Lower lobe of right lung (tissue), 2 donors: ENCODE results near the gene CTSL. TPM values are rescaled to one million over a fixed set of nuclear protein-coding genes. Genes with fewer than 3 reads are reported as not detected.
"Not testable (repeated sequence)": the region's sequence is repeated elsewhere in the genome, so short reads cannot be mapped to it uniquely, and the experiment has no call there.

ENCODE experiments used
- ATAC-seq, 2 donors: fragments of 200-7000 bp; cut with Tn5 transposase; one replicate each; pipeline ENCODE4 v1.9.1; 2020 to 2022; ENCODE audit warnings: mild to moderate bottlenecking in 2 of 2, moderate library complexity in 2 of 2
- DNase-seq: peaks from one replicate; pipeline ENCODE4 v3.0.0-alpha.2; 2020
- H3K27ac ChIP-seq: fragments of 200-600 bp; one replicate; pipeline ENCODE4 v1.8.0; 2022
- H3K27me3 ChIP-seq: fragments of 200-600 bp; one replicate; pipeline ENCODE4 v1.8.0; 2022; ENCODE audit warnings: low read depth
- H3K36me3 ChIP-seq: fragments of 200-600 bp; one replicate; pipeline ENCODE4 v1.8.0; 2022; ENCODE audit warnings: mild to moderate bottlenecking
- H3K4me1 ChIP-seq: fragments of 200-600 bp; one replicate; pipeline ENCODE4 v1.8.0; 2022
- H3K4me3 ChIP-seq: fragments of 200-600 bp; one replicate; pipeline ENCODE4 v1.8.0; 2022; ENCODE audit warnings: mild to moderate bottlenecking
- H3K9me3 ChIP-seq: fragments of 200-600 bp; one replicate; pipeline ENCODE4 v1.8.0; 2022
- intact Hi-C: fragments of 100-400 bp; cut with DNase I; formaldehyde crosslinking; loops from one replicate; pipeline ENCODE4 v1.11.0; 2022
- total RNA-seq: library from RNA; stranded (reverse); fragmentation: NEBNext Ultra II Directional; extraction: Animal tissue kit (Norgen Biotek cat#: 25700); gene quantifications from one replicate; pipeline ENCODE4 v1.2.1, GENCODE V29; 2021
- TF ChIP-seq, protein P1 (sequence below): fragments of 200-600 bp; IDR thresholded peaks from one replicate; pipeline ENCODE4 v1.8.0; 2022; ENCODE audit warnings: antibody characterized with exemption, mild to moderate bottlenecking
- donor health status: DM: no; HTN: yes; CAD: no; lungs with severe emphysema.

Gene CTSL
- total RNA-seq, 1 donor from 2014 or later: 208 TPM

DNA sequence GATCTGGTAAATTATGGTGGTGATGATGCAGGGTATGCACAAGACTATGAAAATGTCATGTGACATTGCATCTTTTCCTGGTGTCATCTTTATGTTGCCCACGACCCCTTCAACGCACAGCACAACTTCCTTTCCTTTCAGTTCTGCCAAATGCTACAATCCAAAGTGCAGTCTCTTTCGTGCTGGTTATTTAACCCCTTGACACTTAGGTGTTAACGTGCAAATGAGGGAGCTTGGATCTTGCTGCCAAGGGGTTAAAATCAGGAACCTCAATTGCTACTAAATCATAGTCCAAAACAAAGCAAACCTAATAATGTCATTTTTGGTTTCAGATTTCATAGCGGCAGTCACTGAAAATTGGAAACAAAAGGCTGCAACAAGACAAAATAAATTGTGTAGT, 16.0 kb downstream of the CTSL start:
- no peak for DNase-seq
- H3K36me3 ChIP-seq: no peaks in the 10 kb centered on the region
- peaks cover 4% of the 10 kb centered on the region for H3K9me3 ChIP-seq
- intact Hi-C loops: no loop called here
- H3K4me1 ChIP-seq: no peaks in the 10 kb centered on the region
- H3K27me3 ChIP-seq: no peaks in the 10 kb centered on the region
- no peak overlapping the region for H3K27ac ChIP-seq
- TF ChIP-seq, protein P1, sequence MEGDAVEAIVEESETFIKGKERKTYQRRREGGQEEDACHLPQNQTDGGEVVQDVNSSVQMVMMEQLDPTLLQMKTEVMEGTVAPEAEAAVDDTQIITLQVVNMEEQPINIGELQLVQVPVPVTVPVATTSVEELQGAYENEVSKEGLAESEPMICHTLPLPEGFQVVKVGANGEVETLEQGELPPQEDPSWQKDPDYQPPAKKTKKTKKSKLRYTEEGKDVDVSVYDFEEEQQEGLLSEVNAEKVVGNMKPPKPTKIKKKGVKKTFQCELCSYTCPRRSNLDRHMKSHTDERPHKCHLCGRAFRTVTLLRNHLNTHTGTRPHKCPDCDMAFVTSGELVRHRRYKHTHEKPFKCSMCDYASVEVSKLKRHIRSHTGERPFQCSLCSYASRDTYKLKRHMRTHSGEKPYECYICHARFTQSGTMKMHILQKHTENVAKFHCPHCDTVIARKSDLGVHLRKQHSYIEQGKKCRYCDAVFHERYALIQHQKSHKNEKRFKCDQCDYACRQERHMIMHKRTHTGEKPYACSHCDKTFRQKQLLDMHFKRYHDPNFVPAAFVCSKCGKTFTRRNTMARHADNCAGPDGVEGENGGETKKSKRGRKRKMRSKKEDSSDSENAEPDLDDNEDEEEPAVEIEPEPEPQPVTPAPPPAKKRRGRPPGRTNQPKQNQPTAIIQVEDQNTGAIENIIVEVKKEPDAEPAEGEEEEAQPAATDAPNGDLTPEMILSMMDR: no peak
- H3K4me3 ChIP-seq: no peak overlapping the region
- ATAC-seq: no peak

DNA sequence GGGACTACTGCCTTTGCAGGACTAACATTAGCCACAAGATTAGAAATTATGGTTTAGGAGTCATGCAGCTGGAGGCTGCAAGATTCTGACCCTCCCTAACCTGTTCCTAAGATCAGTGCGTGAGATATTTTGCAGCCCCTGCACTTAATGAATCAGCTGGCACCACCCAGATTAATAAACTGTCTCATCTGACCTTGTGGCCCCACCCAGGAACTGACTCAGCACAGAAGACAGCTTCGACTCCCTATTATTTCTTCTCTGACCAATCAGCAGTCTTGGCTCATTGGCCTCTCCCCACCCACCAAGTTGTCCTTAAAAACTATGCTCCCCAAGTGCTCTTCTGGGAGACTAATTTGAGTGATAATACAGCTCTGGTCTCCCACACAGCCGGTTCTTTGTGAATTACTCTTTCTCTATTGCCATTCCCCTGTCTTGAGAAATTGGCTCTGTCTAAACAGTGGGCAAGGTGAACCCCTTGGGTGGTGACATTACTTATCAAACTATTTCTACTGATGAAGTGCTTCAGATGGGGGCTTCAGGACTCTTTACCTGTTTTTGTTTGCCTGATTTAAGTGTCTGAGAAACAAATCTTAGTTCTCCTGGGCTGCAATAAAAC, 17.0 kb downstream of the CTSL start:
- no peaks in the 10 kb centered on the region for H3K36me3 ChIP-seq
- intact Hi-C loops: no loop called here
- TF ChIP-seq, protein P1: no peak
- H3K9me3 ChIP-seq: peaks cover 4% of the 10 kb centered on the region
- H3K27ac ChIP-seq: no peak overlapping the region
- no peak for DNase-seq
- H3K4me1 ChIP-seq: no peaks in the 10 kb centered on the region
- no peak for ATAC-seq
- H3K4me3 ChIP-seq: no peak overlapping the region
- no peaks in the 10 kb centered on the region for H3K27me3 ChIP-seq

DNA sequence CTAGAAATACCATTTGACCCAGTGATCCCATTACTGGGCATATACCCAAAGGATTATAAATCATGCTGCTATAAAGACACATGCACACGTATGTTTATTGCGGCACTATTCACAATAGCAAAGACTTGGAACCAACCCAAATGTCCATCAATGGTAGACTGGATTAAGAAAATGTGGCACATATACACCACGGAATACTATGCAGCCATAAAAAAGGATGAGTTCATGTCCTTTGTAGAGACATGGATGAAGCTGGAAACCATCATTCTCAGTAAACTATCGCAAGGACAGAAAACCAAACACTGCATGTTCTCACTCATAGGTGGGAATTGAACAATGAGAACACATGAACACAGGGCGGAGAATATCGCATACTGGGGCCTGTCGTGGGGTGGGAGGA, 18.3 kb downstream of the CTSL start:
- H3K4me1 ChIP-seq, H3K36me3 ChIP-seq, DNase-seq, H3K27ac ChIP-seq, intact Hi-C loops, H3K9me3 ChIP-seq, H3K4me3 ChIP-seq, H3K27me3 ChIP-seq, ATAC-seq: not testable (repeated sequence)

DNA sequence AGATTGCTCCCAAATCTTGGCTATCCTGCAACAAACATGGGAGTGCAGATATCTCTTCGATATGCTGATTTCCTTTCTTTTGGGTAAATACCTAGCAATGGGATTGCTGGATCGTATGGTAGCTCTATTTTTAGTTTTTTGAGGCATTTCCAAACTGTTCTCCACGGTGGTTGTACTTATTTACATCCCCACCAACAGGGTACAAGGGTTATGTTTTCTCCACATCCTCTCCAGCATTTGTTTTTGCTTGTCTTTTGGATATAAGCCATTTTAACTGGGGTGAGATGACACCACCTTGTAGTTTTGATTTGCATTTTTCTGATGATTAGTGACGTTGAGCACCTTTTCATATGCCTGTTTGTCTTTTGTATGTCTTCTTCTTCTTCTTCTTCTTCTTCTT, 20.3 kb downstream of the CTSL start:
- H3K27ac ChIP-seq: no peak overlapping the region
- intact Hi-C loops: no loop called here
- DNase-seq: no peak
- no peak overlapping the region for H3K4me3 ChIP-seq
- no peak for ATAC-seq
- H3K27me3 ChIP-seq: no peaks in the 10 kb centered on the region
- H3K9me3 ChIP-seq: peaks cover 4% of the 10 kb centered on the region
- no peaks in the 10 kb centered on the region for H3K36me3 ChIP-seq
- TF ChIP-seq, protein P1: no peak
- H3K4me1 ChIP-seq: no peaks in the 10 kb centered on the region

DNA sequence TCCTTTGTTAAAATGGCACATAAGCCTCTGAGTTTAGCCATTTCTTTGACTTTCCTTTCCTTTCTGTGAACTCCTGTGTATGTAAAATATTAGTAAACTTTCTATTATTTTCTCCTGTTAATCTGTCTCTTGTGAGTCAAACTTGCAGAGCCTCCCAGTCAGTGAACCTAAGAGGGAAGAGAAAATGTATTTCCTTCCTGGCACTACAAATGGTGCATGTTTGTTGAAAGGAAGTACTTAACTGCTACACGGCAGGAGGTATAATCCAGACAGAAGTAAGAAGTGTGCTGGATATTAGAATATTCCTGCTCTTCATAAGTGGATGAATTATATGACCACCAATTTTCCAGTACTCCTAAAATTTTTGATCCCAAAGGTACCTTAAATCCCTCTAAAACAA, 23.0 kb downstream of the CTSL start:
- TF ChIP-seq, protein P1: no peak
- H3K27ac ChIP-seq: peak overlapping the region; percentile 53
- DNase-seq: no peak
- no peaks in the 10 kb centered on the region for H3K27me3 ChIP-seq
- H3K4me3 ChIP-seq: no peak overlapping the region
- H3K4me1 ChIP-seq: no peaks in the 10 kb centered on the region
- intact Hi-C loops: no loop called here
- H3K36me3 ChIP-seq: no peaks in the 10 kb centered on the region
- no peaks in the 10 kb centered on the region for H3K9me3 ChIP-seq
- no peak for ATAC-seq

DNA sequence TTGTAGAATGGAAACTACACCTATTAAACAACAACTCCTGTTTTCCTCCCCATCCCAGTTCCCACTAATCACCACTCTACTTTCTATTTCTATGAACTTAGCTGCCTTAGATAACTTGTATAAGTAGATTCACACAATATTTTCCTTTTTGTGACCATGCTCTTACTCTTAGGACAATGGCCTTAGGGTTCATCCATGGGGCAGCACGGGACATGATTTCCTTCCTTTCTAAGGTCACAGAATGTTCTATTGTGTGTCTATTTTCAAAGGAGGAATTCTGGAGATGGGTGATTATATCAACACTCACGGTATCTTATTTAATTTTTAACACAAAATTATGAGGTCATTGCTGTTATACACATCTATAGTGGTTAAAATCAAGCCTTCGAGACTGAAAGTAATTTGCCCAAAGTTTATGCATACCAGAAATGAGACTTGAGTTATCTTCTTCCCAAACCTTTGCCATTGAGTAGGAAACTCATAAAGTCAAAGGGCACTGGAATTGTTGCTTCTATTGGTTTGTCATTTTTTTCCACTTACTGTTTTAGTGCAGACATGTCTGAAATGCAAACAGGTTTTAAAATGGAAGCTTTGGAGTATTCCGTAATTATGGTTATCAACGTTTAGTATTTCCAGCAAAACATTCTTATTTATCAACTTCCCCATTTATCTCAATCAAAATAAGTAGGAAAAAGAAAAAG, 23.6 kb downstream of the CTSL start:
- H3K27me3 ChIP-seq: no peaks in the 10 kb centered on the region
- no peaks in the 10 kb centered on the region for H3K9me3 ChIP-seq
- no peak overlapping the region for H3K27ac ChIP-seq
- intact Hi-C loops: no loop called here
- ATAC-seq: no peak
- TF ChIP-seq, protein P1: no peak
- no peak overlapping the region for H3K4me3 ChIP-seq
- H3K4me1 ChIP-seq: no peaks in the 10 kb centered on the region
- no peaks in the 10 kb centered on the region for H3K36me3 ChIP-seq
- DNase-seq: no peak
